Measurements from ENCODE around the gene RGS6. TPM values are rescaled to one million over a fixed set of nuclear protein-coding genes. Genes with fewer than 3 reads are reported as not detected.

Gene RGS6
- total and polyA plus RNA-seq, 2 of the 4 experiments (the other 2 are of a cell fraction), result not detected

GRCh38 chr14:72081137-72081536 is 148.9 kb downstream of the RGS6 start:
- DNase-seq (no peak), ATAC-seq (ENCODE audit: low read depth) (no peak)
- dilution Hi-C loops (cut with HindIII; ENCODE audit: low sequenced_read_pairs, unreplicated experiment), result no loop called here
- H3K4me2 ChIP-seq (ENCODE audit: low read depth, low read length), result no peak overlapping the region
- POLR2A ChIA-PET (ENCODE audit: unreplicated experiment), result no interaction called here
- H3K4me1 ChIP-seq (ENCODE audit: control insufficient read depth, insufficient read depth, low read length), result no peaks in the 10 kb centered on the region
- H3K14ac ChIP-seq (replicated peaks; ENCODE audit: low read depth, low read length), result no peak overlapping the region
- CTCF ChIA-PET, result no interaction called here
- no peak overlapping the region for H3K27ac ChIP-seq (ENCODE audit: insufficient read depth, low read length)
- H2AK5ac ChIP-seq (ENCODE audit: low read depth, low read length), result no peak overlapping the region
- no peaks in the 10 kb centered on the region for H3K9me3 ChIP-seq (ENCODE audit: control insufficient read depth, insufficient read depth, low read length)
- H3K9ac ChIP-seq (ENCODE audit: low read depth, low read length), result no peak overlapping the region
- no peak overlapping the region for H2BK20ac ChIP-seq (ENCODE audit: low read depth, low read length)
- no TSS peak for BruUV-seq (replicated peaks)
- no peak overlapping the region for H4K91ac ChIP-seq (ENCODE audit: insufficient read depth, low read depth, low read length)
- H2BK120ac ChIP-seq (ENCODE audit: low read depth, low read length), result no peak overlapping the region
- H3K27me3 ChIP-seq (ENCODE audit: control insufficient read depth, insufficient read depth, low read length), result no peaks in the 10 kb centered on the region
- H2AK9ac ChIP-seq (replicated peaks; ENCODE audit: low read depth, low read length, poor library complexity), result no peak overlapping the region
- no peak overlapping the region for H3K18ac ChIP-seq (ENCODE audit: low read depth, low read length)
- H2BK5ac ChIP-seq (ENCODE audit: low read depth, low read length, poor library complexity, severe bottlenecking), result no peak overlapping the region
- no peaks in the 10 kb centered on the region for H3K9me1 ChIP-seq (ENCODE audit: insufficient read depth, low read length)
- H3K36me3 ChIP-seq (ENCODE audit: control insufficient read depth, insufficient read depth, low read length), result no peaks in the 10 kb centered on the region
- in situ Hi-C loops (cut with MboI; ENCODE audit: low sequenced_read_pairs), result no loop called here
- no peak overlapping the region for H2BK15ac ChIP-seq (ENCODE audit: low read depth, low read length)
- no peak overlapping the region for H3K56ac ChIP-seq (ENCODE audit: extremely low read depth, insufficient read depth, low read length)
- H4K8ac ChIP-seq (ENCODE audit: low read depth in 2 of 2, low read length in 2 of 2), result no peak overlapping the region
- no peak overlapping the region for H3K4me3 ChIP-seq (ENCODE audit: insufficient read depth, low read depth, low read length)
- H2AFZ ChIP-seq (replicated peaks; ENCODE audit: low read length, poor library complexity), result no peak overlapping the region
- intact Hi-C loops (cut with micrococcal nuclease), result no loop called here
- no peaks in the 10 kb centered on the region for H4K20me1 ChIP-seq (ENCODE audit: insufficient read depth, low read length)
- H4K5ac ChIP-seq (ENCODE audit: low read depth, low read length), result no peak overlapping the region
- no peak for TF ChIP-seq RCOR1 (IDR thresholded peaks at IDR 0.05; ENCODE audit: insufficient replicate concordance, low read length)
- peak; percentile 94 for TF ChIP-seq MAFK (IDR thresholded peaks at IDR 0.05; ENCODE audit: low read depth, low read length)
- no peak for TF ChIP-seq MAZ (IDR thresholded peaks at IDR 0.05; ENCODE audit: borderline replicate concordance, low read depth, low read length)
- TF ChIP-seq USF2 (IDR thresholded peaks at IDR 0.05; ENCODE audit: low read depth, low read length), result no peak
- TF ChIP-seq FOS (IDR thresholded peaks at IDR 0.05; ENCODE audit: low read depth, low read length), result no peak
- no peak overlapping the region for H3K23ac ChIP-seq (ENCODE audit: low read depth, low read length)
- no peaks in the 10 kb centered on the region for H3K79me1 ChIP-seq (ENCODE audit: low read depth in 1 of 2, low read length in 2 of 2)
- no CpG with 5 or more reads among the region's 1 CpG for WGBS, 2 experiments (ENCODE audit: extremely low coverage in 2 of 2, insufficient read length in 1 of 2)
- no peak overlapping the region for H3K4ac ChIP-seq (ENCODE audit: low read depth, low read length)
